NCI-H1694 treated with DMSO at 0.1 percent for 48 hours (cell line): Measurements from ENCODE around the gene CTDSPL2.
A peak's percentile ranks its signal among the peaks of the same experiment; 100 is the strongest.
"Not testable (repeated sequence)": the region's sequence is repeated elsewhere in the genome, so short reads cannot be mapped to it uniquely, and the experiment has no call there.

Source experiments
- DNase-seq: peaks from one replicate; lab custom pipeline; 2025; lab: John Stamatoyannopoulos, UW

The CTDSPL2 gene

DNA sequence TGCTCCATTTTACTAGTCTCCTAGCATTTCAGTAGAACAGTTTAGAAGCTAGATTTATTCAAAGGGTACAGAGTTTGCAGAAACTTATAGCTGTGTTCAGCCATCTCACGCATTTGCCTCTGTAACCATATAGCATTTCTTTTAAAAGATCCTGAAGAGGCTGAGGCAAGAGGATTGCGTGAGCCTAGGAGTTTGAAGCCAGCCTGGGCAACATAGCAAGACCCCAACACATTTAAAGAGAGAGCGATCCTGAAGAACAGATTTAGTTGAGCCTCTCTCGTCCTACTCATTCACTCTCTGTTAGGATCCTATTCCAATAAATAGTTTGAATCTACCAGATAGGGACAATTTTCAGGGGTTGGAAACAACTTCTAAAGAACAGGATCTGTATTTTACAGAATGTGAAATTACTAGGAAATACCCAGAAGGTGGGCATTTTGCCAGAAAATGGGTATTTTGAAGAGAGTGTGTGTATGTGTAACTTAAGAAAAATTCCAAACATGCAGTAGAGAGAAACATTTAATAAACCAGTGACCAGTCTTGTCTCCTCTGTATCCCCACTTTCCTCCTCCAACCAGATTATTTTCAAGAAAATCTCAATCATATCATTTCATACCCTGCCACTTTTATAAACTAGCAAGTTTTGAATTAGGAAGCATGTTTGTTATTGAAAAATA, 114.0 kb downstream of the CTDSPL2 start:
- DNase-seq, result no peak

DNA sequence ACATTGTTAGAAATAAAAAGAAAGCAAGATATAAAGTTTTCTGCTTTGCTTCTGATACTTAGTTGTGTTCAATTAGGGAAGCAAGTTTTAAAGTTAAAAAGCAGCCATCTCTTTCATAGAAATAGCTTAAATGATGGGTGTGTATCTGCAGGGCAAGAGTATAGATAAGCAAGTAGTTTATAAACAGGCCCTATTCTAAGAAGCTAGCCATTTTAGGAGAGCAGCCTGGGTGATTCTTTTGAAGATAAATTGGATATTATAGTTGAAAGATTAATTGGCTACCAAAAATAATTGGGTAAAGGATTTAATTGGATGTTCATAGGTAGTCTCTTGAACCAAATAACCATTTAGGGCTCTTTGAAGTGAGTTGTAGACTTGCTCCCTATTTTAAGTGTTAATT, 115.2 kb downstream of the CTDSPL2 start:
- DNase-seq, result no peak

- DNase-seq, result not testable (repeated sequence)
Measured at GRCh38 chr15:44544745-44545144, 117.3 kb downstream of the CTDSPL2 start.

- DNase-seq, result no peak
Measured at GRCh38 chr15:44545913-44546802, 118.7 kb downstream of the CTDSPL2 start.

GRCh38 chr15:44549152-44549551, 121.7 kb downstream of the CTDSPL2 start:
- DNase-seq, result not testable (repeated sequence)

DNA sequence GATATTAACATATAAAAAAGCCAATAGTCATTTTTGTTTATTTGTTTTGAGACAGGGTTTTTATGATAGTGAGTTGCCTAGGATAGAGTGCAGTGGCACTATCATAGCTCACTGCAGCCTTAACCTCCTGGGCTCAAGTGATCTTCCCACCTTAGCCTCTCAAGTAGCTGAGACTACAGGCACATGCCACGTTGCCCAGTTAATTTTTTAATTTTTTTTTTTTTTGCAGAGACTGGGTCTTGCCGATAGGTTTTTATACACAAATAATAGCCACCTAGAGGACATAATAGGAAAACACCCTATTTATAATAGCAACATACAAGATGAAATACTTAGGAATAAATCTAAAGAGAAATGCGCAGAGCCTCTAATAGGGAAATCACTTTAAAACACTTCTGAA, 122.8 kb downstream of the CTDSPL2 start:
- peak; percentile 29 for DNase-seq

- no peak for DNase-seq
Measured at GRCh38 chr15:44550734-44551133, 123.3 kb downstream of the CTDSPL2 start.

- no peak for DNase-seq
Measured at GRCh38 chr15:44554934-44555723, 127.7 kb downstream of the CTDSPL2 start.

- not testable (repeated sequence) for DNase-seq
Measured at GRCh38 chr15:44560926-44561325, 133.5 kb downstream of the CTDSPL2 start.

DNA sequence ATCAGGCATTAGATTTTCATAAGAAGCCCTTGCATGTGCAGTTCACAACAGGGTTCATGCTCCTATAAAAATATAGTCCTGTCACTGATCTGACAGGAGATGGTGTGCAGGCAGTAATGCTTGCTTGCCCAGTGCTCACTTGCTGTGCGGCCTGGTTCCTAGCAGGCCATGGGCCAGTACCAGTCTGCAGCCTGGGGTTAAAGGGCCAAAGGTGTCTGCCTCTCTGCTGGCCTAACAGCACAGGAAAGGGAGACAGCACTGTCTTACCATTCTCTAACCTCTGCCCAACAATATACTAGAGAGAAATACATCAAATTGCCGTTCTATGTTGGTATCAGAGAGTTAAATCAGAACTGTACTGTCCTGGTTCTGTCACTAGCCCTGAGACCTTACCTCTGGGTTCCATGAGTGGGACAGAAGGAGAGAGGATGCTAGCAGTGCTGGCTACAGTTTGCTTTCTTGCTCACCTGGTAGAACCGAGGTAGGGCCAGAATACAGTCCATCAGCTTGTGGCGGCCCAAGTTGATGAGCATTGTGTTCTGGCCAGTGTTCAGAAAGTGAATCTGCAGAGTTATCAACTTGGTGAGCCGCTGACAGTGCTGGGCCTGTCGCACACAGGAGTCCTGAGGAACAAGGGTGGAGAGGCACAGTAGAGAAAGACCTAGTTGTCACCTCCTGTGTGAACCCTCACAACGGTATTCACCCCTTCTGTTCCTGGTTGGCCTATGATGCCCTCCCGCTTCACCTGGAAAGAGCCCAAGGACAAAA, 138.1 kb downstream of the CTDSPL2 start:
- DNase-seq, result no peak

- DNase-seq, result no peak
Measured at GRCh38 chr15:44566155-44566540, 138.7 kb downstream of the CTDSPL2 start.

GRCh38 chr15:44568338-44568737, 140.9 kb downstream of the CTDSPL2 start:
- no peak for DNase-seq

DNA sequence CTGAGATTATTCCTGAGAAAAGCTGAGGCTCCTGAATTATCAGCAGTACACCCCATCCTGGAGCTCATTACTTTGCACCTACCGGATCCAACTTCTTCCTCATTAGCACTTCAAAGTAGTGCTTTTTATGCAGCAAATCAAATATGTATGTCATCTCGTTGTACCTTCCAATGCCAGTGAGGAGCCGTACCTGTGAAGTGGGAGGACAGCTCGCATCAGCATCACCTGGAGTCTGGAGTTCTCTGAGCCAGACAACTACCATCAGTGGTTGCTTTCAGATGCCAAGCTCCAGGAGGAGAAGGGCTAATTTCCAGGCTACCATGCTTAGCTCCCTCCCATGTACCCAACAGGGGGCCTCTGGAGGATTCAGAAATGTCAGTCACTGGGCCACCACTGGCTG, 141.9 kb downstream of the CTDSPL2 start:
- DNase-seq, result no peak

- no peak for DNase-seq
Measured at GRCh38 chr15:44570361-44570760, 142.9 kb downstream of the CTDSPL2 start.

DNA sequence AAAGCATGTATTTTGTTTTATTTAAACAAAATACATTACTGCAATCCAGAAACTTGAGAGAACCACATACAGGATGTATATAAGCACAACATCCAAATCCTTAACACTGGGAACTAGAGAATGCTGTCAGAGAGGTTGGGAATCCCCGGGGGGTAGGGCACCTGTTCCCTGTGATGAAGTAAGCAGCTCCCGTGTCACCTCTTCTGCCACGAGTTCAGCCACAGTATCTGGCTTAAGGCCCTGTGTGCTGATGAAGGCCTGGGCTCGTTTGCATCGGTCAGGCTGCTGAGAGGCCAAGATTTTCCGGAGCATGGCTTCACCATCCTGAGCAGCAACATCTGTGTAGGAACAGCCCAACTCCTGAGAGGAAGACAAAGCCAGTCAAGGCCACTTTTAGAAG, 146.0 kb downstream of the CTDSPL2 start:
- DNase-seq, result no peak

DNA sequence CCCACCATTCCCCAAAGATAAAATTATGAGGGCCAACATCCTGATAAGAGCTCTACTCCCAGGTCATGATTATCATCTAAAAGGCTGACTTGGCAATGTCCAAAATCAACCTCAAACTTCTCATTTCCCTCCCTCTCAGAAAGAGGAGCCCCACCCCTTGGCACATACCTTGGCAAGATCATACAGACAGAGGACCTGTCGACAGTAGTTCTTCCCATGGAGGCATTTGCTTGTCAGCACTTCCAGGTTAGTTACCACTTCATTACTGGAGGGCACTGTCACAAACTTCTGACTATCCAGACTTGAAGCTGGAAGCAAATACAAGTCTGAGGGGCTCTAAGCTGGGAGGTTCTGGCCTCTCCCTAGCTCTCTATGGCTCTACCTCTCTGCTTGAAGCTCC, 147.3 kb downstream of the CTDSPL2 start:
- DNase-seq, result no peak
